GM18868 (cell line): ENCODE results near the gene DHX8.

Source experiments
- ATAC-seq: cut with Tn5 transposase; IDR thresholded peaks from one replicate; pipeline ENCODE4 v1.9.1; 2021; ENCODE audit warnings: mild to moderate bottlenecking, moderate library complexity; ENCODE audit not compliant: unreplicated experiment

The DHX8 gene

GRCh38 chr17:43517615-43518386 is 34.0 kb downstream of the DHX8 start:
- ATAC-seq: peak; percentile 76

DNA sequence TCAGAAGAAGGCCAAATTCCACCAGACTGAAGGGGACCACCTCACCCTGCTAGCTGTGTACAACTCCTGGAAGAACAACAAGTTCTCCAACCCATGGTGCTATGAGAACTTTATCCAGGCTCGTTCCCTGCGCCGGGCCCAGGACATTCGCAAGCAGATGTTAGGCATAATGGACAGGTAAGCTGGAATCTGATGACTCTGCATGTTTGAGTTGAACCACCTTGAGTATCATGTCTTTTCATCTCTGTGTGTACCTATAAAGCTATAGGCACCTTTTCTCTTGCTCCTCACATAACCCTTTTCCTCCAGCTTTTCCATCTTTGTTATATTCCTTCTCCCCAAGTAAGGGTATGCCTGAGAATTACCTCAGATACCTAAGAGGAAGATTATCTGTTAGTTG is 37.6 kb downstream of the DHX8 start:
- ATAC-seq: no peak

DNA sequence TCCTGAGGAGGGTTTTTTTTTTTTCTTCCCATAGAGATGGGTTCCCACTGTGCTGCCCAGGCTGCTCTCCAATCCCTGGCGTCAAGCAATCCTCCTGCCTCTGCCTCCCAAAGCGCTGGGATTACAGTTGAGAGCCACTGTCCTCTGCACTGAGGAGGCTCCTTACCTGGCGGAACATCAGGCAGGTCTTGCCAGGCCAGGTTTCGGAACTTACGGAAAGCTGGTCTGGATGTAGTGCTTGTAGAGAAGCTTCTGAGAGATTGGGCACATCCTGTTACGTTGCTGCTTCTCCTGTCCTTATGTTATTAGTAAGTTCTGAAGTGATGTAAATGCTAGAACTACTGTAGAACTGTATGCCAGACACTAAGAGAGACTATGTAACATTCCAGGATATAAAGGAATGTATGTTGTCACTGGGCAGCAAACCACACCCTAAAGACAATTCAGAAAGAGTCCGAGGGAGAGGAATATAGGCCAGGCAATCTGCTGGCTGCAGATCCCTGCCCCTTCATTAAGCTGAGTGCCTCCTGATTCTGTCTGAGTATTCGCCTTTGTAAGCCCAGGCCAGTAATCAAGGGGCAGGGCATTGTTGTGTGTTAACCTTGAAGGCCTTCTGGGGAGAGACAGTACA is 41.3 kb downstream of the DHX8 start:
- no peak for ATAC-seq

DNA sequence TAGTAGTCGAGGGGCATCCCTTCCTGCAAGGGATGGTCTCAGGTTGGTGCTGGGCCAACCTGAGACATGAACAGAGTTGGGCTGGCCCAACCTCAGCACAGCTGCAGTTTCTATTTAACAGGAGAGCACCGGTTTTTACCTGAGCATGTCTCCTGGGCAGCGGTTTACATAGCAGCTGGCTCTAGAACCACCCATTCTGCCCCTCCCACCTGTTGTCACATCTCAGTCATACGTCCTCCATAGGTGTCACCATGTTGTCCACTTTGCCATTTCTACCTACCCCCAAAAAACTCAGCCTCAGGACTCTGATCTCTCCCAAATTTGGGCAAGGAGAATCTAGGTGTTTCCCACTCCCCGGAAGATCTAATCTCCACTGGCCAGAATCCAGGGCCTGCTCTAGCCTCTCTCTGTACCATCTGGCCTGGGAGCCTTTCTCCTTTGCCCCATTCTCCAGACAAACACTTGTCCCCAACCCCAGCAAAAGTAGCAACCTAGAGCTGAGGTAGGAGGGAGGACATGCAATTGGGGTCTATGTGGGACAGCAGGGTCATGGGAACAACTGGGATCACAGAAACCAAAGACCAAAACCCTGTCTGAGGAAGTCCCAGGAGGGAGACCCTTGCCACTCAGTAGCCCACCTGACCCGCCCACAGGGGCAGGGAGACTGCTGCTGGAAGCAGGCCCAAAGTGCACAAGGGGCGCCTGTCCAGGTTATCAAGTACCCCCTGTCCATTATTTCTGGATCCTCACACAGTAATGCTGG is 43.3 kb downstream of the DHX8 start:
- no peak for ATAC-seq

GRCh38 chr17:43528319-43528987 is 44.7 kb downstream of the DHX8 start:
- no peak for ATAC-seq

GRCh38 chr17:43528988-43529814 is 45.4 kb downstream of the DHX8 start:
- no peak for ATAC-seq

- no peak for ATAC-seq
These were observed 46.1 kb downstream of the DHX8 start for GRCh38 chr17:43529947-43530287.

GRCh38 chr17:43530288-43531081 is 46.7 kb downstream of the DHX8 start:
- ATAC-seq: no peak

DNA sequence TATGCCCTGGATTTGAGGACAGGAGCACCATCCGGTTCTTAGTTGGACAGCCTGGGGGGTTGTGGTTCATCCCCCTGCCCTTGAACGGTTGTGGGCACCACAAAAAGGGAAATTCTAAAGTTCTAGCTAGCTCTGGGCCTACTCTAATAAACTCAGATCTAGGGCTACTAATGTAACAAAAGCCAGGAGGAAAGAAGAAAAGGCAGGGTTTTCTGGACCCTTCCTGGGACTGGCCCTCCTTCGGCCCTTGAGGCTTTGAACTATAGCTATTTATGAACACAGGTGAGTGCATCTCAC is 47.3 kb downstream of the DHX8 start:
- ATAC-seq: no peak

DNA sequence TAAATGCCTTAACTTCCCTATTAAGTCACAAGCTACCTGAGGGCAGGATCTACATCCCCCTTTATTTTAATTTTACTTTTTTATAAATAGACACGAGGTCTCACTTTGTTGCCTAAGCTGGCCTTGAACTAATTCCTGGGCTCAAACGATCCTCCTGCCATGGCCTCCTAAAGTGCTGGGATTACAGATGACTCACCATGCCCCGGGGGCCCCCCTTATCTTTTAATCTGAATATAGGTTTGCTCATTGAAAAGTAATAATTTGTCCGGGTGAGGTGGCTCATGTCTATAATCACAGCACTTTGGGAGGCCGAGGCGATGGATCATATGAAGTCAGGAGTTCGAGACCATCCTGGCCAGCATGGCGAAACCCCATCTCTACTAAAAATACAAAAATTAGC is 48.2 kb downstream of the DHX8 start:
- ATAC-seq: no peak

GRCh38 chr17:43532581-43532980 is 48.8 kb downstream of the DHX8 start:
- no peak for ATAC-seq

DNA sequence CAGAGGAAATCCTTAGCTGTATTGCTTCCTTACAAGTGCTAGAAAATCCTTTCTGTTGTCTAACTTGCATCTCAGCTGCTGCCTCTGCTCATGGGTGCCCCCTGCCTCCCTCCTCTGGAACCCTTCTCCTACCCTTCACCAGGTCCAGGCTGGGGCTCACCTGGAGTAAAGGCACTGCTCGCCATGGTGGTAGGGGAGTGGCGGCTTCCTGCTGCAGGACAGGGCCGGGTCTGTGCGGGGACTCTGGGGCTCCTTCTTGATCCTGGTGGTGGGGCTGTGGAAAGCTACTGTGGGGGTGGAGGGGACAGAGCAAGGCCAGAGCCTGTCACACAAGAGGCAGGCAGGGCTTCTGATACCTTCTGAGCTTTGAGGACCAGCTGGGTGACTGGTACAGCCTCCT is 49.9 kb downstream of the DHX8 start:
- no peak for ATAC-seq

GRCh38 chr17:43534909-43535308 is 51.1 kb downstream of the DHX8 start:
- no peak for ATAC-seq

DNA sequence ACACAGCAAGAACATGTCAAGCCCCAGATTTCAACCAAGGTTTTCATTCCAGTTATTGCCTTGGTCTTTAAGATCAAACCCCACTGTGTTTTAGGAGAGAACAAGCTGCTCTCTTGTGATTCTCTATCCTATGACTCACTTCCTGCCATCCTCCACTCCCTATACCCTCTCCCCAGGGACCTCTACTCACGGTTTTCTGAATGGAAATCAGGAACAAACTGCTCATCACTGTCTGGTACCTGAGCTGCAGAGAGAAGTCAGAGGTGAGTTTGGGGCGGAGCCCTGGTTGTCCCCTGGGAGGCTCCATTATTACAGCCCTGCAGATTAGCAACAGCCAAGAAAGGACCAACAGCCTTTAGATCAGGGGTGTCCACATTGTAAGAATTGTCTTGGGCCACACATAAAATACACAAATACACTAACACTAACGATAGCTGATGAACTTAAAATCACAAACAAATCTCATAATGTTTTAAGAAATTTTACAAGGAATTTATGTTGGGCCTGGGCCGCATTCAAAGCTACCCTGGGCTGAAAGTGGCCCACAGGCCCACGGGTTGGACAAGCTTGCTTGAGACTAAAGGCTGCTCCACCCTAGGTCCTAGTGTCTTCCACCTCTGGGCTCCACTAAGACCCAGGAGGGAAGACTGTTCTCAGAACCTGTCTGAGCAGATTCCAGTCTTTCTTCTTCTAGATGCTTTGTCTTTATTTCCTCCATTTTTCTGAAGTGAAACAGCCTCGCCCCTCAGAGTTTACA is 52.6 kb downstream of the DHX8 start:
- no peak for ATAC-seq

- ATAC-seq: no peak
These were observed 57.3 kb downstream of the DHX8 start for GRCh38 chr17:43540821-43541674.

DNA sequence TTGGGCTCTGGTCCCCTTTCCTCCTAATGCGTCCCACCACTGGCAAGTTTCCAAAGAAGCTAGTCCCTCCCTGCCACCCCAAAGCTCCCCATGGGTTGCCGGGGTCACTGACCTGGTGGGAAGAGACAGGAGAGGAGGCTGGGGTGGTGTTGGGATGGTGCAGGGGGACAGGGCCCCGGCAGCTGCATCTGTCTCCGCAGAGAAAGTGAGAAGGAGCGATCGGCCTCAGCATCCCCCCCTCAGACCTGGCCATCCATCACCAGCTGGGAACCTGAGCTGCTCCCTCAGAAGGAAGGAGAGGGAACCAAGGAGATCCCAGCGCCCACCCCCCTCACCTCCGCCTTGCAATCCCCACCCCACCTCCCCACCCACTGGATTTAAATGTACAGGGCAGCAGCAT is 59.1 kb downstream of the DHX8 start:
- no peak for ATAC-seq

- ATAC-seq: no peak
These were observed 59.5 kb downstream of the DHX8 start for GRCh38 chr17:43543300-43543699.

DNA sequence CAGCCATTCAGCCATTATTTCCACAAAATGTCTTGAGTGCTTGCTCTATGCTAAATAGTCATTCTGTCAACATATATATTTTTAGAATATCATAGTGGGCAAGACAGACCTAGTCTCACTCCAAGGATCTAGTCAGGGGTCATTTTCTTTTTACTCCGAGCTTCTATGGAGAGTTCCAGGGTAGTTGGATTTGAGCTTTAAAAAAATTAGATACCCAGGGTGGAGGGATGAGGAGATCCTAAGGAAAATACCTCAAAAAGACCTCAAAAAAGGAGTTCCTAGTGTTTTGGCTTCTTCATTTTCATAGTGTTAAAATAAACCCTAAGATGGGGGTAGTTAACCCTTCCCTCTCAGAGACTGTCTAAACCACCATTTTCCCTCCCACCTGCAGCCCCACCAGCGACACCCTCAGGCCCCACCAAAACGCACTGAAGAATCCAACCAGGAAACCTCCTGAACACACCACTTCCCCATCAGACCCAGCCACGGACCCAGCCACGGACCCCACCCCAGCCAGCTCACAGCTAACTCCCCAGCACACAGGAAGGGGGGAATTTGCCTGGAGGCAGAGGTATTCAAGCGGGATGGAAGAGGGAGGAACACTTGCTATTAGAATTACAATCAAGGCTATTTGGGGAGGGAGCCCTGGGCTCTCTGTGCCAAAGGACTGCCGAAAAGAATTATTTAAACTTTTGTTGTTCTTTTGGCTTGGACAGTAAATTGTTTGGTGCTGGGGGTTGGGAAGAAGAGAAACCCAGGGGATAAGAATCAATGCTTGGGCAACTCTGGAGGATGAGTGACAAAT is 60.2 kb downstream of the DHX8 start:
- no peak for ATAC-seq
